Ovary (tissue), 3 donors: Measurements from ENCODE around the gene TMEM182.

ENCODE experiments used
- POLR2A ChIP-seq: fragments of 450-650 bp; IDR thresholded peaks from one replicate; pipeline ENCODE4 v1.6.1; 2017; ENCODE audit warnings: antibody characterized with exemption, mild to moderate bottlenecking, moderate library complexity
- TF ChIP-seq, protein P1 (sequence below), 3 donors: fragments of 450-650 bp in 2 of 3; fragments of 200-600 bp in 1 of 3; IDR thresholded peaks; one replicate each; pipeline versions ENCODE4 v1.5.1 to v1.8.0; 2016 to 2022; ENCODE audit warnings: antibody characterized with exemption in 3 of 3, mild to moderate bottlenecking in 1 of 3
- donor health status: DM: no; HTN: no; CAD: no.

DNA sequence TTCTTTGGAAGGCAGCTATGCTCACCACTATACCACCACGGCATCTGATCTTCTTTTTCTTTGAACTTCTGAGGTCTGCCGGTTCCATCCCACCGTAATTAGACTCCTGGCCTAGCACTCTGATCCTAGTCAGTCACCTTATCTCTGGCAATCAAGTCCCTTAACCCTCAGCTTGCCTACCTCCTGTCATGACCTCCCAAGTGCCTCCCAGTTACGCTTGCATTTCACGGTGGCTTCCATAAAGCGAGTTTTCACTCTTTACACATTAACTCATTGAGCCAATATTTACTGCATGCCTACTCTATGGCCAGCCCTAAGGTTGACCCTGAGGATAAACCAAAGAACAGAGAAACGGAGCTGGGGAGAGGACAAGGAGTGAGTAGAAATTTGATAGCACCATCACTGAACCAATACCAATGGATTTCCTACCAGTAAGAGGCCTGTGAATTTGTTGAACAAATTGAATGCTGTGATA lies 37.8 kb upstream of the TMEM182 start:
- TF ChIP-seq, protein P1, sequence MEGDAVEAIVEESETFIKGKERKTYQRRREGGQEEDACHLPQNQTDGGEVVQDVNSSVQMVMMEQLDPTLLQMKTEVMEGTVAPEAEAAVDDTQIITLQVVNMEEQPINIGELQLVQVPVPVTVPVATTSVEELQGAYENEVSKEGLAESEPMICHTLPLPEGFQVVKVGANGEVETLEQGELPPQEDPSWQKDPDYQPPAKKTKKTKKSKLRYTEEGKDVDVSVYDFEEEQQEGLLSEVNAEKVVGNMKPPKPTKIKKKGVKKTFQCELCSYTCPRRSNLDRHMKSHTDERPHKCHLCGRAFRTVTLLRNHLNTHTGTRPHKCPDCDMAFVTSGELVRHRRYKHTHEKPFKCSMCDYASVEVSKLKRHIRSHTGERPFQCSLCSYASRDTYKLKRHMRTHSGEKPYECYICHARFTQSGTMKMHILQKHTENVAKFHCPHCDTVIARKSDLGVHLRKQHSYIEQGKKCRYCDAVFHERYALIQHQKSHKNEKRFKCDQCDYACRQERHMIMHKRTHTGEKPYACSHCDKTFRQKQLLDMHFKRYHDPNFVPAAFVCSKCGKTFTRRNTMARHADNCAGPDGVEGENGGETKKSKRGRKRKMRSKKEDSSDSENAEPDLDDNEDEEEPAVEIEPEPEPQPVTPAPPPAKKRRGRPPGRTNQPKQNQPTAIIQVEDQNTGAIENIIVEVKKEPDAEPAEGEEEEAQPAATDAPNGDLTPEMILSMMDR (IDR thresholded peaks at IDR 0.05), result no peak
- no peak for TF ChIP-seq POLR2A
